ENCODE measurements around the gene KSR1. TPM values are rescaled to one million over a fixed set of nuclear protein-coding genes. Genes with fewer than 3 reads are reported as not detected.

KSR1 gene
- total and polyA plus RNA-seq, 9 of the 15 experiments (the other 6 are each of a cell fraction or from before 2014, with no cell fraction given), result 1.4 to 51.7 (median 18.4) TPM

GRCh38 chr17:27634026-27634335 is 177.7 kb downstream of the KSR1 start:
- Histone ChIP-seq H3K4me3 (no peak overlapping the region), H3K4me2 (ENCODE audit: insufficient read depth, low read length) (peak overlapping the region; percentile 55; the same call in 1 of the 2 replicates), H3K27ac (ENCODE audit: extremely low read depth, low read depth, low read length) (peak overlapping the region; percentile 67), H3K79me2 (ENCODE audit: control insufficient read depth, insufficient read depth, low read length) (no peaks in the 10 kb centered on the region), H4K20me1 (replicated peaks; ENCODE audit: control insufficient read depth, insufficient read depth, low read length) (no peaks in the 10 kb centered on the region), H3K9me3 (replicated peaks; ENCODE audit: control insufficient read depth, insufficient read depth, low read depth, low read length) (no peaks in the 10 kb centered on the region), H3K36me3 (ENCODE audit: control insufficient read depth, insufficient read depth, low read length) (no peaks in the 10 kb centered on the region), H2AFZ (ENCODE audit: low read depth, low read length) (peak overlapping the region; percentile 80), H3K9me1 (ENCODE audit: control insufficient read depth, insufficient read depth, low read length) (no peaks in the 10 kb centered on the region), H3K27me3 (ENCODE audit: control insufficient read depth in 2 of 2, insufficient read depth in 2 of 2, low read length in 2 of 2) (no peaks in the 10 kb centered on the region), H3K4me1 (replicated peaks in 1 of 2; ENCODE audit: control insufficient read depth in 2 of 2, insufficient read depth in 2 of 2, low read length in 2 of 2) (peaks cover 34 to 35% of the 10 kb centered on the region in 2 experiments), H3K9ac (ENCODE audit: insufficient read depth in 1 of 2, low read depth in 2 of 2, low read length in 2 of 2) (peak overlapping the region in 1 of 2 experiments; percentile 49; a peak in 2 of 4 replicates)
- DNase-seq (ENCODE audit: extremely low read depth in 1 of 4, low spot score in 3 of 4) (no peak), FAIRE-seq (no peak), ATAC-seq (no peak)
- in situ Hi-C loops (cut with MboI), result no loop called here
- no peak for TF ChIP-seq GABPA (tag; conservative IDR thresholded peaks at IDR 0.05; ENCODE audit: low read depth)
- TF ChIP-seq TAF15 (IDR thresholded peaks at IDR 0.05; ENCODE audit: low read depth, low read length), result no peak
- TF ChIP-seq ZNF639 (CRISPR knock-in tag; conservative IDR thresholded peaks at IDR 0.05 in 1 of 2, IDR thresholded peaks at IDR 0.05 in 1 of 2), result 0 out of 4 replicates have a peak, but pooled peaks of 1 of the 2 experiments have one; percentile 32
- peak in 1 of 3 experiments; percentile 16 for TF ChIP-seq YY1 (IDR thresholded peaks at IDR 0.05; ENCODE audit: borderline replicate concordance in 1 of 3, control insufficient read depth in 1 of 3, extremely low read depth in 1 of 3, insufficient read depth in 3 of 3, insufficient read length in 1 of 3, insufficient replicate concordance in 2 of 3, low read depth in 1 of 3, low read length in 2 of 3)
- TF ChIP-seq ZNF707 (CRISPR knock-in tag; conservative IDR thresholded peaks at IDR 0.05), result no peak
- TF ChIP-seq ZNF3 (CRISPR knock-in tag; IDR thresholded peaks at IDR 0.05), result no peak
- peak; percentile 49; the same call in 1 of the 2 replicates for TF ChIP-seq MAFF (IDR thresholded peaks at IDR 0.05; ENCODE audit: low read length)
- no peak for TF ChIP-seq ZNF75A (CRISPR knock-in tag; IDR thresholded peaks at IDR 0.05)
- no peak for TF ChIP-seq THRA (IDR thresholded peaks at IDR 0.05)
- TF ChIP-seq MAFK (IDR thresholded peaks at IDR 0.05; ENCODE audit: low read length), result peak; percentile 49; the same call in 1 of the 2 replicates
- TF ChIP-seq PTTG1 (tag; IDR thresholded peaks at IDR 0.05; ENCODE audit: low read depth), result no peak
- no peak for TF ChIP-seq DEAF1 (CRISPR knock-in tag; IDR thresholded peaks at IDR 0.05)
- TF ChIP-seq RBFOX2 (IDR thresholded peaks at IDR 0.05; ENCODE audit: low read depth, low read length), result no peak
- no peak for TF ChIP-seq ARNT (IDR thresholded peaks at IDR 0.05)
- no peak for TF ChIP-seq MNT (conservative IDR thresholded peaks at IDR 0.05)
- TF ChIP-seq ZC3H11A (IDR thresholded peaks at IDR 0.05; ENCODE audit: low read depth, low read length), result no peak
- intact Hi-C loops (cut with micrococcal nuclease), result no loop called here
- no TSS peak for BruUV-seq (replicated peaks)
- ChIA-PET POLR2A (interaction anchor here (0.5 to 1.5 kb wide), 3 partner anchors 9 to 108 kb away, joined by 3 to 5 read pairs (median 4); no protein-coding TSS in a partner anchor), CTCF (ENCODE audit: low intra/inter-chr PET ratio) (no interaction called here)
- WGBS (ENCODE audit: insufficient coverage, low coverage, missing lambda C conversion rate), result 89% methylated on average over 1 of the region's 1 CpG
